Activated CD4-positive, alpha-beta T cell treated with anti-CD3 and anti-CD28 coated beads, Interleukin-2, amount 50 U/mL, for 4 hours (primary cell): ENCODE measurements around the gene MARF1.
"Not testable (repeated sequence)": the region's sequence is repeated elsewhere in the genome, so short reads cannot be mapped to it uniquely, and the experiment has no call there.

Experiments
- DNase-seq, 2 experiments: peaks; one replicate each; pipeline ENCODE4 v3.0.0-alpha.2; 2020

Gene MARF1

GRCh38 chr16:15618392-15618791, 24.6 kb downstream of the MARF1 start:
- DNase-seq, result no peak

- DNase-seq, result no peak
These were observed 25.1 kb downstream of the MARF1 start for GRCh38 chr16:15617901-15618300.

GRCh38 chr16:15616475-15617165, 26.3 kb downstream of the MARF1 start:
- DNase-seq, result no peak

DNA sequence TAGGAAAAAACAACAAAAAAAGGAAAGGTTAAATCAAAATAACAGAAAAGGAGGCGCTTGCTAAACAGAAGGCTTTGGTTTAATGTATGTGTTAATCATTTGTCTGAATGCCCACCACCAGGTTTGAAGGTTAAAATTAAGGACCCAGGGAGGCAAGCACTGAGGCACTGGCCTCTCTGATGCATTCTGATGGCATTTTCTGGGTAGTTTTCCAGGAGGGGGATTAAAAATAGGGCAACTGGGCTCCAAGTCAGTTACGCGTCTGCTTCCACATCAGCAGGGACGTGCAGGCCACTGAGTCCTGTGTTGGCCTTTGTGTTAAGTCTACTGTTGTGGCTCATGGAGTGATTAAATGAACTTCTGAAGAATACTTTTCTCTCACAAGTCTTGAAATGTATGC, 26.9 kb downstream of the MARF1 start:
- DNase-seq, result no peak

DNA sequence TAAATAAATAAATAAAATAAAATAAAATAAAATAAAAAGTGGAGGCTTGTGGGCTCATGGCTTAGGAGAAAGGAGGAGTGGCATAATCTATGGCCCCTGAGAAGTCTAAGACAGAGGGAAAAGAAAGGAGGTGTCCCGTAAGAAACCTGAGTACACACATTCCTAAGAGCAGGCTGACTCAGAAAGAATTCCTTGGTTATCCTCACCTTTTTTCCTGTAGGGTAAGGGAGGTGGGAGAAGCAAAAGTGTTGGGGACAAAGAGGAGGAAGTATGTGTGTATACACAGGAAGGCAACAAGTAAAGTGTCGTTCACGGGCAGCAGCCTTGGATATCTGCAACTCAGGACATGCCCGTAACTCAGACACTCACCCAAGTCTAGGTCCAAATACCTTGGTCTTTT, 29.3 kb downstream of the MARF1 start:
- no peak for DNase-seq

DNA sequence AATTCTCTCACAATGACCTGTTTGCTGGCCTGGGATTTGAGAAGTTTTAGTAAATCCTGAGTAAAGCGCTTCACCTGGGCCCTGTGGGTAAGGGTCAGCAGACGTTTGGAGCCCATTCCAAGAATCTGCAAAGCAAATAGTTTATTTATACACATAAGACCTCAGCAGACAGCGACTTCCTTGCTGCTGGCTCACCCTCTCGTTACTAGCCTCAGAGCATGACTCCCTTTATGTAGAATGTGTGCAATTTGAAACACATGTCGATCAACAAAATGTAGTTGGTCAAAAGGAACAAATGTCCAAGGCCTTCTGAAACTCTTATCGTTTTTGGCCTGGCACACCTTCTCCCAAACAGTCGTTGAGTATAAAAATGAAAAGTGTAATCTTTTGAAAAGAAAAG, 31.3 kb downstream of the MARF1 start:
- no peak for DNase-seq

DNA sequence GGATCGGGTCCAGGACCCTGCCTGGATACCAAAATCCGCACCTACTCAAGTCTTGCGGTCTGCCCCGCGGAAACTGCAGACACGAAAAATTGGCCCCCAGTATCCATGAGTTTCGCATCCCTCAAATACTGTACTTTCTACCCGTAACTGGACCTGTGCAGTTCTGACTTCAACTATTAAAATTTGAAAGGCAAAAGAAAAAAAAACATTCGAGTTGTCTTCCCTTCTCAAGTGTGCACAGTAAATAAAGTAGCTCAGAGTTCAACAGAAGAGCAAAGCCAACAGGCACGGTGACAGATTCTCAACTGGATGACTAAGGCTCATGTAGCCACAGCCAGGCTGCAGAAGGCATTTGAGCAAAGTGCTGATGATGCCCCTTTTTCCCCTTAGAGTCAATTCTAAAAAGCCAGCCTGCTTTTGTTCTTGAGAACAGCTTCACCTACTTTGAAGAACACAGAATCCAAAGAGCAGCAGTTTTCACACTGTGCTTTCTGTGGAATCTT, 32.5 kb downstream of the MARF1 start:
- no peak for DNase-seq

- no peak for DNase-seq
These were observed 33.7 kb downstream of the MARF1 start for GRCh38 chr16:15609286-15609649.

- no peak for DNase-seq
These were observed 34.3 kb downstream of the MARF1 start for GRCh38 chr16:15608398-15609285.

GRCh38 chr16:15607700-15608396, 35.1 kb downstream of the MARF1 start:
- DNase-seq, result no peak

DNA sequence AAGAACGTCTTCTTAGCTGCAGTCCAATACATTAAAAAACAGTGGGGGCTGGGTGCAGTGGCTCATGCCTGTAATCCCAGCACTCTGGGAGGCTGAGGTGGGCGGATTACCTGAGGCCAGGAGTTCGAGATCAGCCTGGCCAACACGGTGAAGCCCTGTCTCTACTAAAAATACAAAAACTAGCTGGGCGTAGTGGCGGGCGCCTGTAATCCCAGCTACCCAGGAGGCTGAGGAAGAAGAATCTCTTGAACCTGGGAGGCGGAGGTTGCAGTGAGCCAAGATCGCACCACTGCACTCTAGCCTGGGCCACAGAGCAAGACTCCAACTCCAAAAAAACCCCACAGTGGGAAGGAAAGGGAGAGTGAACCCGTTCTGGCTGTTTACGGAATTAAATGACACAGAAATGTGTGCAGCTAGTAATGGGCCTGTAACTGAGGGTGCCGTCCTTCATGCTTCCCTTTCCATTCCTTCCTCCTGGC, 35.7 kb downstream of the MARF1 start:
- not testable (repeated sequence) for DNase-seq

- no peak for DNase-seq
These were observed 36.3 kb downstream of the MARF1 start for GRCh38 chr16:15606518-15607220.

DNA sequence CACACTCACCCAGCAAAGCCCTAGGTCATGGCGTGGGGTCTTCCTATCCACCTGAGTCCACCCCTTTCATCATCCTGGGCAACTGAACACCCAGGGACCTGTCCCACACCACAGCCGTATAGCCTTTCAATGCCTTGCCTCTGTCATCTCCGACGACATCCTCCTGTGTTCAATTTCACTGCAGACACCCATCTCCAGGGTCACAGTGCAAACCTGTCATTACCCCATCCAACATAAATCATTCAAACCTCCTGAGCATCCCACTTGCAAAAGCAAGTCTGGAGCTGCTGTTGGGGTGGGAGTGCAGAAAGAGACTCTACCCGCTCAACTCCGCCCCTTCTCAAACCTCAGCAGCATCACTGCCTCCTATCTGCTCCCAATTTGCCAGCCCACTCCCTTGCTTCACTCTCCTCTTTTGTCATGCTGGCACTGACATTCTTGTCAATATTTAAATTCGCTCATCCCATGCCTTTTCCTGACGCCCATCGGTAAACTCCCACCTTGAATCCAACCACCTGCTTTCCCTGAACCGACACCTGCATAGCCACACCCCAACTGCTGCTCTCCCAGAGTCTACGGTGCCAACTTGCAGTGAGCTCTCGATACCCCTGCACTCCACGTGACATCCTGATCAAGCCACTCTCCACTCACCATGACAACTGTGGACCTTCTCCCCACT, 37.0 kb downstream of the MARF1 start:
- no peak for DNase-seq

- DNase-seq, result no peak
These were observed 38.2 kb downstream of the MARF1 start for GRCh38 chr16:15604460-15605440.

DNA sequence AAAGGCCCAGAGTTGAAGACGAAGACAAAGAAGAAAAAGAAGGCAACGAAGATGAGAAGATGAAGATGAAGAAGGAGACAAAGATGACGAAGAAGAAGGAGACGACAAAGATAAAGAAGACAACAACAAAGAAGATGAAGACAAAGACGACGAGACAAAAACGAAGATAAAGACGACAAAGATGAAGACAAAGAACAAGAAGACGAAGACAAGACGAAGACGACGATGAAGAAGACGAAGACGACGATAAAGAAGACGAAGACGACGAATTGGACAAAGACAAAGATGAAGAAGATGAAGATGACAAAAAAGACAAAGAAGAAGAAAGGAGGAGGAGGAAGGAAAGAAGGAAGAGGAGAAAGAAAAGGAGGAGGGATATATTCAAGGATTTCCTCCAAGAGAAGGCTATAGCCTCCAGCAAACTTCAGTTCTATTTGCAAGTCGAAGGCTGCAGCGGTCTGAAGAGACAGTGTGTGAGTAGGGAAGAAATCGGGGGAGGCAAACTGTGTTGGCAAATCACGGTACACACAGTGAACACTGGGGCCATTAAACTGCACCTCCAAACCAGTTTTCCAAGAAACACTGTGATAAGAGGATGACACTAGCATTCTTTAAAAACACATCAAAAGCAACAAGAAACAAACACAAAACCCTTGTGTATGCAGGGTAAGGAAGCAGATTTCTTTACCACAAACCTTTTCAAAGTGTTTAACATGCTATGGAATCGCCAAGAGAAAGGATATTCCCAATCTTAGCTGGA, 40.5 kb downstream of the MARF1 start:
- DNase-seq, result no peak

DNA sequence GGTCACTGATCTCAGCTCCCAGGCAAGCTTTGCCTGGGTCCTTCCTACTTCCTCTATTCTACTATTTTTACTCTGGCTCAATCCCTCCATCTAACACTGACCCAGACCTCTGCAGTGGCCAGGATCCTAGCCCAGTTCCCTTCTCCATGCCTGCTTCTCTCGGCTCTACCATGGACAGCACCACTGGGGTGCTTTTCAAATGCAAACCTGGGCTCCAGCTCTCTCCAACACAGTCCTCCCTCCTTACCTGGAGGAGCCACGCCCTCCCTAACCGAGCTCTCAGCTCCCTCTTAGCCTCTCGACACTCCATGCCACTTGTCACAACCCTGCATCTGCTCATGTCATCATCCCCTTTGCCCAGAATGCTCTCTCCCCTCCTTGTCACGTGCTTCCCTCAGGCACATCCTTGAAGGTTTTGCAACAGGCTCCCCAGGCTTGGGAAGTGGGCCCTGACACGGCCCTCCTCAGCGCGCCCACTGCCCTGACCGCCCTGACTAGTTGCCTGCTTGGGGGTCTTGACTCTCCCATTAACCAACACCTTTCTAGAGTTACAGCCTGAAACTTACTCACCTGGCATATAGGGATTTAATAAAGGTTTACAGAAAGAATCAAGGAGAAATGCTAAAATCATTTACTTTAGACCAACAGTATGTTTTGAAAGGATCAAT, 41.6 kb downstream of the MARF1 start:
- DNase-seq, result no peak

- DNase-seq, result no peak
These were observed 43.5 kb downstream of the MARF1 start for GRCh38 chr16:15599303-15600070.

GRCh38 chr16:15598648-15599190, 44.2 kb downstream of the MARF1 start:
- no peak for DNase-seq
